ENCODE data around the gene DIS3L2.

Gene DIS3L2

DNA sequence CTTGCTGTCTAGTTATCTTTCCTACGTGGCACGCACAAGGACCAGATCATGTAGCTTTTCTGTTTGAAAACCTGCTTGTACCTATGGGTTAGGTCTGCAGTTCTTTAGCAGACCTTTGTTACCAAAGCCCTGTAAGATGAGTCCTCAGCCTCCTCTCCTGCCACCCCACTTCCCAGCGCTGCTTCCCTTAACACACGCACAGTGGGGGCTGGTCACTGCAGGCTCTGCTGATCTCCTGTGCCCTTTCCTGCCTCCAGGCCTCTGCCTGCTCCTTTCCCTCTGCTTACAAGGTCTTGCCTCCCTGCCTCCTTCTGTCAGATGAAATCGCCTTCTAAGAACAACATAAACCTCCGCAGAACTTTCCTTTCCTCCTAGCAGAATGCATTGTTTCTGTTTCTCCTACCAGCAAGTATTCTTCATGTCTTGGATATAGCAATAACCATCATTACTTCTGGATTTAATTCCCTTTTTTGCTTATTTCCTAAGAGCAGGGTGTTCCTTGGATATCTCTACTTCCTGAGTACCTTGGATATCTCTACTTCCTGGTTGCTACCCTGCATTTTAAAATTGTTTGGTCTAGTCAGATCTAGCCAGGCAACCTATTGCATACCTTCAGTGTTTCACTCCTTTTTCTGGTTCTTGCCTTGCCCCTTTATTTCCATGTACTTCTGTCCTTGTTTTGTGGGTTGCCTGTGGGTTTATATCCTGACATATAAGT, 257.4 kb downstream of the DIS3L2 start:
- H3K36me3 ChIP-seq (replicated peaks; ENCODE audit: low read depth, low read length): no peaks in the 10 kb centered on the region
- no peak overlapping the region for H3K27ac ChIP-seq (ENCODE audit: low read length)
- H3K9ac ChIP-seq (ENCODE audit: low read length): no peak overlapping the region
- H3K79me2 ChIP-seq (ENCODE audit: low read length): no peaks in the 10 kb centered on the region
- no peaks in the 10 kb centered on the region for H4K20me1 ChIP-seq (ENCODE audit: insufficient read depth, low read length)
- 0 out of 2 replicates have a peak overlapping the region, but pooled peaks have one; percentile 20 for H3K4me2 ChIP-seq (ENCODE audit: low read length)
- H2AFZ ChIP-seq (ENCODE audit: low read depth, low read length): no peak overlapping the region
- no peaks in the 10 kb centered on the region for H3K9me3 ChIP-seq (ENCODE audit: insufficient read depth, low read length)
- no peak for TF ChIP-seq EZH2phosphoT487 (IDR thresholded peaks at IDR 0.05; ENCODE audit: low read depth)
- TF ChIP-seq, protein P1, sequence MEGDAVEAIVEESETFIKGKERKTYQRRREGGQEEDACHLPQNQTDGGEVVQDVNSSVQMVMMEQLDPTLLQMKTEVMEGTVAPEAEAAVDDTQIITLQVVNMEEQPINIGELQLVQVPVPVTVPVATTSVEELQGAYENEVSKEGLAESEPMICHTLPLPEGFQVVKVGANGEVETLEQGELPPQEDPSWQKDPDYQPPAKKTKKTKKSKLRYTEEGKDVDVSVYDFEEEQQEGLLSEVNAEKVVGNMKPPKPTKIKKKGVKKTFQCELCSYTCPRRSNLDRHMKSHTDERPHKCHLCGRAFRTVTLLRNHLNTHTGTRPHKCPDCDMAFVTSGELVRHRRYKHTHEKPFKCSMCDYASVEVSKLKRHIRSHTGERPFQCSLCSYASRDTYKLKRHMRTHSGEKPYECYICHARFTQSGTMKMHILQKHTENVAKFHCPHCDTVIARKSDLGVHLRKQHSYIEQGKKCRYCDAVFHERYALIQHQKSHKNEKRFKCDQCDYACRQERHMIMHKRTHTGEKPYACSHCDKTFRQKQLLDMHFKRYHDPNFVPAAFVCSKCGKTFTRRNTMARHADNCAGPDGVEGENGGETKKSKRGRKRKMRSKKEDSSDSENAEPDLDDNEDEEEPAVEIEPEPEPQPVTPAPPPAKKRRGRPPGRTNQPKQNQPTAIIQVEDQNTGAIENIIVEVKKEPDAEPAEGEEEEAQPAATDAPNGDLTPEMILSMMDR (IDR thresholded peaks at IDR 0.05; ENCODE audit: low read depth, low read length): no peak
- no peak overlapping the region for H3K4me3 ChIP-seq (ENCODE audit: low read length)
- H3K27me3 ChIP-seq (ENCODE audit: low read depth, low read length): no peaks in the 10 kb centered on the region
- peaks cover 16% of the 10 kb centered on the region for H3K4me1 ChIP-seq (ENCODE audit: low read length)

DNA sequence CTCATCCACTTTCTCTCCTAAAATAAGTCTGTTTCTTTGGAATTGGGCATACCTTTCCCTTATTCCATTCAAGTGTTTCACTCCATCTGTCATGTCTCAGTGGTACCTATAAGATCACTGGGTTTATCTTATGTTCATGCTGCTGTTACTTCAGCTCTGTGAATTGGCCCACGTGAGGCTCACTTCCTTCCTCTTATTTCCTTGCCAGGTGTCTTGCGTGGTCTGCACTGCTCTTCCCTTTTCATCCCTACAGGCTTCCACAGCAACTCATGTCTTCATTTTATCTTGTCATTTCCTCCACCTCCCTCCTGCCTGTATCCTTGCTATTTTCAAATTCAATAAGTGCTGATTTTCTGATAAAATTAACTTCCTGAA, 258.0 kb downstream of the DIS3L2 start:
- H3K9me3 ChIP-seq (ENCODE audit: insufficient read depth, low read length): no peaks in the 10 kb centered on the region
- no peak overlapping the region for H3K4me3 ChIP-seq (ENCODE audit: low read length)
- no peak overlapping the region for H2AFZ ChIP-seq (ENCODE audit: low read depth, low read length)
- H3K36me3 ChIP-seq (replicated peaks; ENCODE audit: low read depth, low read length): no peaks in the 10 kb centered on the region
- H4K20me1 ChIP-seq (ENCODE audit: insufficient read depth, low read length): no peaks in the 10 kb centered on the region
- H3K4me1 ChIP-seq (ENCODE audit: low read length): peaks cover 16% of the 10 kb centered on the region
- no peak overlapping the region for H3K27ac ChIP-seq (ENCODE audit: low read length)
- H3K27me3 ChIP-seq (ENCODE audit: low read depth, low read length): no peaks in the 10 kb centered on the region
- H3K79me2 ChIP-seq (ENCODE audit: low read length): no peaks in the 10 kb centered on the region
- 0 out of 2 replicates have a peak overlapping the region, but pooled peaks have one; percentile 20 for H3K4me2 ChIP-seq (ENCODE audit: low read length)
- no peak overlapping the region for H3K9ac ChIP-seq (ENCODE audit: low read length)
- TF ChIP-seq, protein P1 (IDR thresholded peaks at IDR 0.05; ENCODE audit: low read depth, low read length): no peak
- TF ChIP-seq EZH2phosphoT487 (IDR thresholded peaks at IDR 0.05; ENCODE audit: low read depth): no peak

DNA sequence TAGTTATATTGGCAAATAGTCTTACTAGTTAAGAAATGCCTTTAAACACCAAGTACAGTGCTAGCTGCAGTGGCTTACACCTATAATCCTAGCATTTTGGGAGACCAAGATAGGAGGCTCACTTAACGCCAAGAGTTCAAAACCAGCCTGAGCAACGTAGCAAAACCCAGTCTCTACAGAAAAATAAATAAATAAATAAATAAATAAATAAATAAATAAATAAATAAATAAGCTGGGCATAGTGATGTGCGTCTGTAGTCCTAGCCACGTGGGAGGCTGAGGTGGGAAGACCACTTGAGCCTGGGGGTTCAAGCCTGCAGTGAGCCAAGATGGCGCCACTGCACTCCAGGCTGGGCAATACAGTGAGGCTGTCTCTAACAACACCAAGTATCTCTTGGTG, 258.4 kb downstream of the DIS3L2 start:
- Histone ChIP-seq H3K4me1 (ENCODE audit: low read length) (peaks cover 16% of the 10 kb centered on the region), H3K36me3 (replicated peaks; ENCODE audit: low read depth, low read length) (no peaks in the 10 kb centered on the region), H3K27me3 (ENCODE audit: low read depth, low read length) (no peaks in the 10 kb centered on the region), H3K79me2 (ENCODE audit: low read length) (no peaks in the 10 kb centered on the region), H3K27ac (ENCODE audit: low read length) (no peak overlapping the region), H2AFZ (ENCODE audit: low read depth, low read length) (no peak overlapping the region), H3K4me2 (ENCODE audit: low read length) (0 out of 2 replicates have a peak overlapping the region, but pooled peaks have one; percentile 20), H3K9ac (ENCODE audit: low read length) (no peak overlapping the region), H3K4me3 (ENCODE audit: low read length) (no peak overlapping the region), H3K9me3 (ENCODE audit: insufficient read depth, low read length) (no peaks in the 10 kb centered on the region), H4K20me1 (ENCODE audit: insufficient read depth, low read length) (no peaks in the 10 kb centered on the region)
- TF ChIP-seq, protein P1 (IDR thresholded peaks at IDR 0.05; ENCODE audit: low read depth, low read length): no peak
- no peak for TF ChIP-seq EZH2phosphoT487 (IDR thresholded peaks at IDR 0.05; ENCODE audit: low read depth)

DNA sequence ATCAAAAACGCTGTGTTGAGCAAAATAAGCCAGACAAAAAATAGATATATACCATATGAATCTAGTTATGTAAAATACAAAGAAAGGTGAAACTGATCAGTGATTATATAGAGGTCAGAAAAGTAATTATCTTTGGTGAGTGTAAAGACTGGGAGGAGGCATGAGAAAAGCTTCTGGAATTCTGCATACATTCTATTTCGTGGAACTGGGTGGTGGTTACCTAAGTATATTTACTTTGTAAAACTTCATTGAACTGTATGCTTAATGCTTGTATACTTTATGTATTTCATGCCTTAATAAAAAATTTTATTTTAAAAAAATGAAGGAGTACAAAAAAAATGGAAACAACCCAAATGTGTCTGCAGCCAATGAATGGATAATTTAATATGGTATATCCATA, 263.9 kb downstream of the DIS3L2 start:
- Histone ChIP-seq H3K9ac (ENCODE audit: low read length) (no peak overlapping the region), H3K4me3 (ENCODE audit: low read length) (no peak overlapping the region), H4K20me1 (ENCODE audit: insufficient read depth, low read length) (no peaks in the 10 kb centered on the region), H3K9me3 (ENCODE audit: insufficient read depth, low read length) (no peaks in the 10 kb centered on the region), H3K4me1 (ENCODE audit: low read length) (no peaks in the 10 kb centered on the region), H3K4me2 (ENCODE audit: low read length) (no peak overlapping the region), H2AFZ (ENCODE audit: low read depth, low read length) (no peak overlapping the region), H3K36me3 (replicated peaks; ENCODE audit: low read depth, low read length) (no peaks in the 10 kb centered on the region), H3K27me3 (ENCODE audit: low read depth, low read length) (no peaks in the 10 kb centered on the region), H3K27ac (ENCODE audit: low read length) (no peak overlapping the region), H3K79me2 (ENCODE audit: low read length) (no peaks in the 10 kb centered on the region)
- TF ChIP-seq EZH2phosphoT487 (IDR thresholded peaks at IDR 0.05; ENCODE audit: low read depth): no peak
- TF ChIP-seq, protein P1 (IDR thresholded peaks at IDR 0.05; ENCODE audit: low read depth, low read length): no peak

Data from OCI-LY3 (cell line).